SK-N-SH (cell line): Measurements from ENCODE around the gene CPA4.

Source experiments
- GABPA ChIP-seq: IDR thresholded peaks from 2 replicates; pipeline ENCODE4 v1.4.0; 2012; ENCODE audit warnings: low read depth, mild to moderate bottlenecking
- RCOR1 ChIP-seq: fragments of 150-350 bp; IDR thresholded peaks from 2 replicates; pipeline ENCODE4 v1.6.1; 2017; ENCODE audit warnings: antibody characterized with exemption, low read length
- TAF1 ChIP-seq: IDR thresholded peaks from 2 replicates; pipeline ENCODE4 v1.6.1; 2012; ENCODE audit warnings: low read depth, mild to moderate bottlenecking, low read length, moderate library complexity, borderline replicate concordance
- TF ChIP-seq, protein P1 (sequence below): IDR thresholded peaks from 2 replicates; pipeline ENCODE4 v1.4.0; 2012; ENCODE audit warnings: low read depth, borderline replicate concordance

DNA sequence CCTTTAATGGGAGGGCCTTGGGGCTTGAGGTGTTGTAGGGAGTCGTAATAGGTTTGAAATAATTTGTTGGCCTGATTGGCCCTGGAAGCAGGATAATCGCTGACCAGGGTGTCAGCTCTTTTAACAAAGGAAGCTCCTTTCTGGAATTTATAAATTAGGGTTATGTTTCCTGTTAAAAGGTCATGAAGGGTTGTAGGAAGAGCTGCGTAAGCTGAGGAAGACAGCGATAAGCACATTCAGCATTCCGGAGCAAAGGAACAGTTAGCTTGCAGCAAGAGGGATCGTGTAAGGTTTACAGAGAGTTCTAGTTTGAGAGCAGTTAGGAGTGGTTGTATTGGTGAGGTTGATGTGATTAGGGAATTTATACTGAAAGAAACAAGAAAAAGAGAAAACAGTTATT lies 21.3 kb downstream of the CPA4 start:
- TF ChIP-seq TAF1 = no peak
- TF ChIP-seq, protein P1, sequence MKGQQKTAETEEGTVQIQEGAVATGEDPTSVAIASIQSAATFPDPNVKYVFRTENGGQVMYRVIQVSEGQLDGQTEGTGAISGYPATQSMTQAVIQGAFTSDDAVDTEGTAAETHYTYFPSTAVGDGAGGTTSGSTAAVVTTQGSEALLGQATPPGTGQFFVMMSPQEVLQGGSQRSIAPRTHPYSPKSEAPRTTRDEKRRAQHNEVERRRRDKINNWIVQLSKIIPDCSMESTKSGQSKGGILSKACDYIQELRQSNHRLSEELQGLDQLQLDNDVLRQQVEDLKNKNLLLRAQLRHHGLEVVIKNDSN = no peak
- no peak for TF ChIP-seq RCOR1
- no peak for TF ChIP-seq GABPA
